Liver (tissue), 9 donors: ENCODE measurements around the gene RSKR. TPM values are rescaled to one million over a fixed set of nuclear protein-coding genes. Genes with fewer than 3 reads are reported as not detected.
"Not testable (repeated sequence)": the region's sequence is repeated elsewhere in the genome, so short reads cannot be mapped to it uniquely, and the experiment has no call there.

Experiments used
- DNase-seq: peaks from one replicate; pipeline ENCODE4 v3.0.0-alpha.2; 2017; ENCODE audit warnings: low spot score
- H3K27ac ChIP-seq, 2 donors: one replicate each; pipeline ENCODE4 v1.7.0; 2013; ENCODE audit warnings: inconsistent platforms in 2 of 2, low read length in 2 of 2, control low read depth in 1 of 2, low read depth in 1 of 2, mild to moderate bottlenecking in 1 of 2
- H3K27me3 ChIP-seq, 4 donors: one replicate each; pipeline versions ENCODE4 v1.6.1 to v1.7.0; 2013; ENCODE audit warnings: low read length in 3 of 4, inconsistent platforms in 1 of 4, mild to moderate bottlenecking in 1 of 4, moderate library complexity in 1 of 4; ENCODE audit not compliant: control insufficient read depth in 4 of 4, insufficient read depth in 4 of 4
- H3K36me3 ChIP-seq, 4 donors: one replicate each; pipeline versions ENCODE4 v1.6.1 to v1.7.0; 2013; ENCODE audit warnings: low read length in 3 of 4, mild to moderate bottlenecking in 3 of 4, low read depth in 1 of 4, moderate library complexity in 1 of 4; ENCODE audit not compliant: control insufficient read depth in 4 of 4, insufficient read depth in 3 of 4
- H3K4me1 ChIP-seq, 4 donors: one replicate each; pipeline versions ENCODE4 v1.6.1 to v1.7.0; 2013; ENCODE audit warnings: low read length in 3 of 4, mild to moderate bottlenecking in 3 of 4, moderate library complexity in 1 of 4; ENCODE audit not compliant: control insufficient read depth in 4 of 4, insufficient read depth in 4 of 4
- H3K4me3 ChIP-seq, 3 donors: one replicate each; pipeline versions ENCODE4 v1.6.1 to v1.7.0; 2013; ENCODE audit warnings: low read length in 3 of 3, control low read depth in 1 of 3, low read depth in 1 of 3, mild to moderate bottlenecking in 1 of 3
- H3K9ac ChIP-seq, 2 donors: one replicate each; pipeline ENCODE4 v1.7.0; 2013; ENCODE audit warnings: low read length in 2 of 2, mild to moderate bottlenecking in 2 of 2, moderate library complexity in 2 of 2, control low read depth in 1 of 2, low read depth in 1 of 2
- H3K9me3 ChIP-seq, 4 donors: one replicate each; pipeline versions ENCODE4 v1.6.1 to v1.7.0; 2013; ENCODE audit warnings: low read length in 3 of 4; ENCODE audit not compliant: control insufficient read depth in 4 of 4
- ATF3 ChIP-seq: IDR thresholded peaks from 2 replicates; pipeline ENCODE4 v1.6.1; 2016; ENCODE audit warnings: antibody characterized with exemption
- CTCF ChIP-seq: fragments of 150-350 bp; IDR thresholded peaks from 2 replicates; pipeline ENCODE4 v1.5.1; 2017; ENCODE audit warnings: improper control_type of control experiment, low read depth, low read length; ENCODE audit not compliant: missing input control
- EGR1 ChIP-seq, 2 donors: IDR thresholded peaks; 2 replicates each; pipeline ENCODE4 v1.6.1; 2016 to 2018; ENCODE audit warnings: antibody characterized with exemption in 2 of 2, low read depth in 2 of 2
- FOXA1 ChIP-seq: IDR thresholded peaks from 2 replicates; pipeline ENCODE4 v1.6.1; 2016; ENCODE audit warnings: antibody characterized with exemption
- FOXA2 ChIP-seq: IDR thresholded peaks from 2 replicates; pipeline ENCODE4 v1.6.1; 2016; ENCODE audit warnings: antibody characterized with exemption
- GABPA ChIP-seq, 2 donors: IDR thresholded peaks in 1 of 2; conservative IDR thresholded peaks in 1 of 2; 2 replicates each; pipeline ENCODE4 v1.6.1; 2016; ENCODE audit warnings: antibody characterized with exemption in 2 of 2, mild to moderate bottlenecking in 1 of 2, moderate library complexity in 1 of 2
- HNF4A ChIP-seq, 2 donors: conservative IDR thresholded peaks; 2 replicates each; pipeline ENCODE4 v1.6.1; 2016; ENCODE audit warnings: antibody characterized with exemption in 2 of 2, mild to moderate bottlenecking in 2 of 2
- HNF4G ChIP-seq: IDR thresholded peaks from 2 replicates; pipeline ENCODE4 v1.6.1; 2016; ENCODE audit warnings: antibody characterized with exemption
- JUND ChIP-seq, 2 donors: IDR thresholded peaks; 2 replicates each; pipeline ENCODE4 v1.6.1; 2016; ENCODE audit warnings: antibody characterized with exemption in 2 of 2
- MAX ChIP-seq: IDR thresholded peaks from 2 replicates; pipeline ENCODE4 v1.6.1; 2016; ENCODE audit warnings: antibody characterized with exemption
- NR2F2 ChIP-seq: IDR thresholded peaks from 2 replicates; pipeline ENCODE4 v1.6.1; 2016; ENCODE audit warnings: antibody characterized with exemption
- RAD21 ChIP-seq, 2 donors: IDR thresholded peaks; 2 replicates each; pipeline ENCODE4 v1.6.1; 2016; ENCODE audit warnings: antibody characterized with exemption in 2 of 2, mild to moderate bottlenecking in 2 of 2
- REST ChIP-seq: IDR thresholded peaks from 2 replicates; pipeline ENCODE4 v1.6.1; 2016; ENCODE audit warnings: antibody characterized with exemption, mild to moderate bottlenecking
- RXRA ChIP-seq, 2 donors: IDR thresholded peaks; 2 replicates each; pipeline ENCODE4 v1.6.1; 2017 to 2018; ENCODE audit warnings: antibody characterized with exemption in 2 of 2, mild to moderate bottlenecking in 1 of 2
- SP1 ChIP-seq: IDR thresholded peaks from 2 replicates; pipeline ENCODE4 v1.6.1; 2018; ENCODE audit warnings: antibody characterized with exemption, mild to moderate bottlenecking
- TAF1 ChIP-seq: conservative IDR thresholded peaks from 2 replicates; pipeline ENCODE4 v1.6.1; 2016; ENCODE audit warnings: antibody characterized with exemption, mild to moderate bottlenecking
- YY1 ChIP-seq: IDR thresholded peaks from 2 replicates; pipeline ENCODE4 v1.6.1; 2016; ENCODE audit warnings: antibody characterized with exemption, mild to moderate bottlenecking
- ZBTB33 ChIP-seq: IDR thresholded peaks from 2 replicates; pipeline ENCODE4 v1.6.1; 2016; ENCODE audit warnings: antibody characterized with exemption
- WGBS: extraction: QIAGEN DNeasy Blood & Tissue Kit; methylation state at CpG from one replicate; pipeline ENCODE4 v1.1.7; 2013; 5-methylcytosine and 5-hydroxymethylcytosine counted together
- polyA plus RNA-seq, 2 donors: library from polyadenylated mRNA; stranded (reverse) in 1 of 2; unstranded in 1 of 2; fragments of 200-250 nt in 1 of 2; fragments of >200 nt in 1 of 2; fragmentation: Nextera tagmentation in 1 of 2; extraction: Ambion mirVana in 1 of 2; gene quantifications; one replicate each; pipeline versions ENCODE4 v1.2.1 to v1.2.3, GENCODE V29; 2013 to 2015
- total RNA-seq, 2 donors: library from RNA; depleted of rRNA; stranded (reverse); fragments of >200 nt; gene quantifications; one replicate each; pipeline ENCODE4 v1.2.3, GENCODE V29; 2014
- donor health status: healthy.
- donor health status: healthy.
- donor health status: healthy.
- donor health status: healthy.
- donor health status: healthy.

RSKR gene
- total and polyA plus RNA-seq, 4 donors: 0.63 to 14.5 (median 1.2) TPM

- peaks cover 11 to 27% (median 22%) of the 10 kb centered on the region in 4 donors for H3K4me1 ChIP-seq
- TF ChIP-seq ATF3 (no peak), TAF1 (peak; percentile 73), CTCF (no peak), RXRA (IDR thresholded peaks at IDR 0.05) (peak; percentile 98 to 99), FOXA2 (peak; percentile 42), EGR1 (IDR thresholded peaks at IDR 0.05; ENCODE audit: low read depth in 2 of 2) (peak in 1 of 2 donors; percentile 61), FOXA1 (no peak), MAX (no peak), HNF4A (conservative IDR thresholded peaks at IDR 0.05) (peak; percentile 63 to 72), SP1 (peak; percentile 95), HNF4G (no peak), REST (peak; percentile 67), NR2F2 (peak; percentile 75), YY1 (peak; percentile 82), JUND (IDR thresholded peaks at IDR 0.05) (peak in 1 of 2 donors; percentile 14), GABPA (IDR thresholded peaks at IDR 0.05 in 1 of 2, conservative IDR thresholded peaks at IDR 0.05 in 1 of 2) (peak in 1 of 2 donors; percentile 67), ZBTB33 (peak; percentile 55), RAD21 (IDR thresholded peaks at IDR 0.05) (peak in 1 of 2 donors; percentile 43)
- peak within 1 kb of the TSS in 1 of 2 donors; percentile 2 for H3K9ac ChIP-seq
- DNase-seq: peak; percentile 99
- WGBS: 3% methylated on average over 25 of the region's 26 CpGs
- H3K9me3 ChIP-seq: no peaks in the 10 kb centered on the region
- H3K36me3 ChIP-seq: peaks cover 0 to 9% (median 3%) of the 10 kb centered on the region in 4 donors
- H3K27ac ChIP-seq: peak within 1 kb of the TSS; percentile 89 to 93
- peak within 1 kb of the TSS in 1 of 3 donors; percentile 28 for H3K4me3 ChIP-seq
- H3K27me3 ChIP-seq: no peaks in the 10 kb centered on the region
Observed at GRCh38 chr17:28576758-28577465, 37.1 kb downstream of the RSKR start, which contains the start of gene ALDOC. ALDOC (minus strand) TSS chr17:28576895; CDS start chr17:28575532, 1,363 bp downstream.

- not testable (repeated sequence) for H3K36me3 ChIP-seq, H3K9me3 ChIP-seq, H3K4me3 ChIP-seq, H3K9ac ChIP-seq, H3K27ac ChIP-seq, H3K27me3 ChIP-seq, DNase-seq
- 59% methylated on average over 3 of the region's 3 CpGs for WGBS
- peaks cover 11 to 30% (median 25%) of the 10 kb centered on the region in 4 donors for H3K4me1 ChIP-seq
Observed at GRCh38 chr17:28576016-28576415, 38.0 kb downstream of the RSKR start.
